SK-N-SH treated with all-trans-retinoic acid at 6 μM for 48 hours (cell line): ENCODE results near the gene PAM16.

ENCODE experiments used
- OSR1 ChIP-seq: fragments of 250-450 bp; sonication (Bioruptor Pico); IDR thresholded peaks from 2 replicates; pipeline ENCODE4 v1.8.0; 2022; ENCODE audit warnings: moderate library complexity, mild to moderate bottlenecking, inconsistent platforms
- ZNF565 ChIP-seq: fragments of 450-650 bp; formaldehyde crosslinking; conservative IDR thresholded peaks from 2 replicates; pipeline ENCODE4 v1.5.0; 2020; ENCODE audit warnings: low read depth, mild to moderate bottlenecking, moderate library complexity

DNA sequence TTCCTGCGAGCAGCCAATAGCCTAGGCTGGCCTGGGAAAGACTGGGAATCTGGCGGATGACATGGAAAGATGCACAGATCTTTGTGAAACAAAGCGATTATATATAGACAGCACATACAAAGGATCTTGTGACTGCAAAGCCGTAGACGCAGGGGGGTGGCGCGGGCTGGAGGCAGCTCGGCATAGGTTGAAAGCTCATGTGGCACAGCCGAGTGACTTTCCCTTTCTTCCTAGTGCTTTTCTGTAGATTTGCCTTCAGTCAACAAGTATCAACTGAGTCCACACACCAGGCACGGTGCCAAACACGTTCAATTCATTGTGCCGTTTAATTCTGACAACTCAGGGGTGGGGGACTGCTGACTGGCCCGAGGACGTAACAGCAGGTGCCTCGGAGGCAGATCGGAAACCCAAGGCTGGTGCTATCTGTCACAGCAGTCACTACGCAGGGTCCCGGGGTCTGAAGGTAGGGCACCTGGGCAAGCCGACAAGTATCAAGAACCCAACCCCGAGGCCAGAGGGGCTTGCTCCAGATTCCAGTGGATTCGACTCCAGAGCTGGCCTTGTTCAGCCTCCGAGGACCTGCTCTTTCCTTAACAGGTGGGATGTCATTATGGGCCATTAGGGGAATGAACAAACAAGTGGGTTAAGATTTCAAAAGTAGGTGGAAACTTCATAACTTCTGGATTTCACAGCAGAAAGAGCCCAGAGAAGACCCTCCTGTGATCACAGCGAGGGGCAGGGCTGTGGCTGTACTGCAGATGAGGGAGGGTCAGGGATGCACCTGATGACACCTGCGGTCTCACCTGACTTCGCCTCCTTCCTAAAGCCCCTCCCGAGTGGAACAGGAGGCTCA lies 5.9 kb downstream of the PAM16 start:
- TF ChIP-seq OSR1 (no peak), ZNF565 (CRISPR knock-in tag) (no peak)
